Gastrocnemius medialis (tissue), 4 donors: Measurements from ENCODE around the gene NUP62. TPM values are rescaled to one million over a fixed set of nuclear protein-coding genes. Genes with fewer than 3 reads are reported as not detected.

Experiments
- ATAC-seq, 2 donors: fragments of 150-250 bp; one replicate each; pipeline ENCODE4 v1.9.1; 2016
- DNase-seq, 2 donors: peaks; one replicate each; pipeline ENCODE4 v3.0.0-alpha.2; 2019
- H3K27ac ChIP-seq, 4 donors: fragments of 200-600 bp; sonication (generic); 1 replicate in 1 of 4; 2 replicates in 3 of 4; pipeline ENCODE4 v1.5.1; 2016 to 2018; ENCODE audit warnings: mild to moderate bottlenecking in 2 of 4, moderate library complexity in 1 of 4
- H3K27me3 ChIP-seq, 3 donors: fragments of 200-600 bp; sonication (generic) in 2 of 3; 1 replicate in 1 of 3; 2 replicates in 2 of 3; pipeline versions ENCODE4 v1.5.1 to v1.6.0; 2016 to 2019; ENCODE audit warnings: mild to moderate bottlenecking in 1 of 3, moderate library complexity in 1 of 3
- H3K36me3 ChIP-seq, 2 donors: fragments of 200-600 bp; sonication (generic) in 1 of 2; one replicate each; pipeline ENCODE4 v1.5.1; 2017 to 2018
- H3K4me1 ChIP-seq, 2 donors: fragments of 200-600 bp; sonication (generic) in 1 of 2; one replicate each; pipeline ENCODE4 v1.5.1; 2016 to 2017; ENCODE audit warnings: mild to moderate bottlenecking in 2 of 2
- H3K4me3 ChIP-seq, 4 donors: fragments of 200-600 bp; sonication (generic) in 3 of 4; 1 replicate in 1 of 4; 2 replicates in 3 of 4; pipeline ENCODE4 v1.5.1; 2016 to 2019; ENCODE audit warnings: mild to moderate bottlenecking in 2 of 4
- H3K9me3 ChIP-seq, 3 donors: fragments of 200-600 bp; sonication (generic) in 2 of 3; 1 replicate in 1 of 3; 2 replicates in 2 of 3; pipeline ENCODE4 v1.5.1; 2016 to 2019
- POLR2A ChIP-seq, 2 donors: fragments of 450-650 bp; IDR thresholded peaks; one replicate each; pipeline ENCODE4 v1.6.1; 2017; ENCODE audit warnings: antibody characterized with exemption in 2 of 2, mild to moderate bottlenecking in 2 of 2, moderate library complexity in 2 of 2
- in situ Hi-C, 4 donors: fragments of 200-750 bp; cut with MboI; loops; one replicate each; pipeline versions ENCODE4 v1.15.0 to v1.8.0; 2017; ENCODE audit warnings: low sequenced_read_pairs in 4 of 4
- intact Hi-C: fragments of 100-400 bp; cut with DNase I; formaldehyde crosslinking; loops from one replicate; pipeline ENCODE4 v1.15.1; 2023; ENCODE audit warnings: low total_unique reads
- total RNA-seq, 4 donors: library from RNA; depleted of rRNA; stranded (reverse); fragments of >200 nt; gene quantifications; one replicate each; pipeline versions ENCODE4 v1.1.0 to v1.2.3, GENCODE V29; 2016
- TF ChIP-seq, protein P1 (sequence below), 5 experiments: fragments of 450-650 bp in 3 of 5; fragments of 200-600 bp in 2 of 5; sonication (generic) in 2 of 5; IDR thresholded peaks in 4 of 5; conservative IDR thresholded peaks in 1 of 5; 1 replicate in 4 of 5; 2 replicates in 1 of 5; pipeline ENCODE4 v1.5.1; 2016 to 2019; ENCODE audit warnings: antibody characterized with exemption in 5 of 5, mild to moderate bottlenecking in 3 of 5, moderate library complexity in 3 of 5

The NUP62 gene
- total RNA-seq, 4 donors from 2014 or later, result 32.8 to 38.0 (median 36.3) TPM

DNA sequence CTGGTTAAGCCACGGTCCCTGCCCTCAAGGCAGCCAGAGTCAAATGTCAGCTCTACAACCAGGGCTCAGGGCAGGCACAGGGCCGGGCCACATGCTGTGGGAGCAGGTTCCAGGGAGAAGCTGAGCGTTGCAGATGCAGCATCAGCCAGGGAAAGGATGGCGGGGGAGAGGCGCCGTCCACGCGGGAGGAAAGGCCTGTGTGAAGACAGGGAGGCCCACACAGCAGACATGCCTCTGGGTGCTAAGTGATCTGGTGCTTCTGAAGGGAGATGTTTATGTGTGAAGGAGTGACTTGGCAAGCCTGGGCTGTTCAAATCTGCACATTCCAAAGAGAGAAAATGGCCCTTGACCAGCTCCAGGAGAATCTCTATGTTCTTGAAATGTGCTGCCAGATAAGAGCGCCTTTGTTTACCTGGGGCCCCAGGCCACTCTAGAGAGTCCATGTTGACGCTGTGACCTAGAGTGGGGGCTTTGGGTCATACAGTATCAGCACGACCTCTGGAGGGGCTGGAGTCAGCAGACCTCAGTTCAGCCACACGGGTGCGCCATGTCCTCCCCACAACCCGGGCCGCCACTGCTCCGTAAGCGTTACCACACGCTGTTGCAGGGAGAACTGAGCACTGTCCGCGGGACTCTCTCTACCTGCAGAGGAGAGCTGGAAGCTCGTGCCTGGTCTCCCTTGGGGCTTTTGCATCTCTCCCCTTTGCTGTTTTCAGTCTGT is 16.2 kb downstream of the NUP62 start:
- ATAC-seq, result no peak
- no peak for DNase-seq
- intact Hi-C loops (no loop called here), in situ Hi-C loops (no loop called here)
- Histone ChIP-seq H3K4me3 (no peak overlapping the region), H3K4me1 (peaks cover 0 to 4% of the 10 kb centered on the region in 2 donors), H3K9me3 (no peaks in the 10 kb centered on the region), H3K27me3 (no peaks in the 10 kb centered on the region), H3K27ac (no peak overlapping the region), H3K36me3 (peaks cover 0 to 35% of the 10 kb centered on the region in 2 donors)
- TF ChIP-seq, protein P1, sequence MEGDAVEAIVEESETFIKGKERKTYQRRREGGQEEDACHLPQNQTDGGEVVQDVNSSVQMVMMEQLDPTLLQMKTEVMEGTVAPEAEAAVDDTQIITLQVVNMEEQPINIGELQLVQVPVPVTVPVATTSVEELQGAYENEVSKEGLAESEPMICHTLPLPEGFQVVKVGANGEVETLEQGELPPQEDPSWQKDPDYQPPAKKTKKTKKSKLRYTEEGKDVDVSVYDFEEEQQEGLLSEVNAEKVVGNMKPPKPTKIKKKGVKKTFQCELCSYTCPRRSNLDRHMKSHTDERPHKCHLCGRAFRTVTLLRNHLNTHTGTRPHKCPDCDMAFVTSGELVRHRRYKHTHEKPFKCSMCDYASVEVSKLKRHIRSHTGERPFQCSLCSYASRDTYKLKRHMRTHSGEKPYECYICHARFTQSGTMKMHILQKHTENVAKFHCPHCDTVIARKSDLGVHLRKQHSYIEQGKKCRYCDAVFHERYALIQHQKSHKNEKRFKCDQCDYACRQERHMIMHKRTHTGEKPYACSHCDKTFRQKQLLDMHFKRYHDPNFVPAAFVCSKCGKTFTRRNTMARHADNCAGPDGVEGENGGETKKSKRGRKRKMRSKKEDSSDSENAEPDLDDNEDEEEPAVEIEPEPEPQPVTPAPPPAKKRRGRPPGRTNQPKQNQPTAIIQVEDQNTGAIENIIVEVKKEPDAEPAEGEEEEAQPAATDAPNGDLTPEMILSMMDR (IDR thresholded peaks at IDR 0.05 in 4 of 5, conservative IDR thresholded peaks at IDR 0.05 in 1 of 5), result no peak
- TF ChIP-seq POLR2A (IDR thresholded peaks at IDR 0.05), result no peak

DNA sequence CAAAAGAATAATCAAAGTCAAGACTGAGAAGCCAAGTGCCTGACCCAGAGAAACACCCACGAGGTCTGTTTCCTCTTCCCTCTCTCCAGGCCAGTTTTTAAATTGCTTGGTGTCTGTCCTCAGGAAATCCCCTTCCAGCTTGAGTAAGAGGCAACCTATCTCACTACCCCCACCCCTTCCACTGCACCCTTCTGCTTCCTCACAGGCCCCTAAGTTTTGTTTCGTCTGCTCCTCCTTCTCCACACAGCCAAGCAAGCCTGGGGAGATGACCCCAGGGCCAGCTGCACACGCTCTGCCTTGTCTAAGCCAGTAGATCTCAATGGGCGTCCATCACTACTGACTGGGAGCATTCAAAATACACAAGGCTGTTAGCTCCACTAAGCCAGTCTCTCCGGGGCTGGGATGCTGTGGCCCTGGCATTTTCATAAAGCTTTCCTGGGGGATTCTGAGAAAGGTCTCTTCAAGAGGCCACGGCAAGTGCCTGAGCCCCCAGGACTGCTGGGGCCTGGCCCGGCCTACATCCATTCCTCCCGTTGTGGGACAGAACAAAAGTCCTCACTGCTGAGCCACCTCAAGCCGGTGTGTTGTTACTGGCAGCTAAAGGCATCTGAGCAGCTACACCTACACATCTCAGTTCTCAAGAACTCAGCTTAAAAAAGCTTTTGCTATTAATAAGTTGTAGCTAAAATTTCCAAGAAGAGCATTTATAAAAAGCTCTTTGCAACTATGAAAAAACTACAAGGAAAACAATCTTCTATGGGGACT is 17.7 kb downstream of the NUP62 start:
- in situ Hi-C loops (no loop called here), intact Hi-C loops (no loop called here)
- ATAC-seq (peak in 1 of 2 donors; percentile 28), DNase-seq (no peak)
- Histone ChIP-seq H3K27ac (no peak overlapping the region), H3K4me3 (no peak overlapping the region), H3K9me3 (no peaks in the 10 kb centered on the region), H3K4me1 (peaks cover 0 to 11% of the 10 kb centered on the region in 2 donors), H3K36me3 (peaks cover 0 to 41% of the 10 kb centered on the region in 2 donors), H3K27me3 (no peaks in the 10 kb centered on the region)
- TF ChIP-seq POLR2A (IDR thresholded peaks at IDR 0.05), result no peak
- TF ChIP-seq, protein P1 (IDR thresholded peaks at IDR 0.05 in 4 of 5, conservative IDR thresholded peaks at IDR 0.05 in 1 of 5), result no peak

DNA sequence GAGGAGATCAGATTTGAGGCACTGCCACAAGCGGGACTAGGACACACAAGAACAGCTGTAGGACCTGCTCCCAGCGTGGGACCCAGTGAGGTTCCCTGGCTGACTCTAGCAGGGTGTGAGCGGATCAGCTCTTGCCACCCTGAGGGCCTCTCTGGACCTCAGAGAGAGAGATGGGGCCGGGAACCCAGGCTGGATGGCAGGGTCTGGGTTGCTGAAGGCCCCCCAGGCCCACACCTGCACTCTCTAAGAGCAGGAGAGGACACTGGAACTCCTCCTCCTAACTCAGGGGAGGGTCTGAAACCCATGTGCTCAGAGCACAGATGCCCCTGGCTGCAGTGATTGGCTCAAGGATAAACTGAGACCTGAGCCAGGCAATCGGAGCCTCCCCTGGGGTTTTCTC is 19.1 kb downstream of the NUP62 start:
- intact Hi-C loops, result no loop called here
- peaks cover 0 to 34% of the 10 kb centered on the region in 2 donors for H3K36me3 ChIP-seq
- no peaks in the 10 kb centered on the region for H3K9me3 ChIP-seq
- H3K27me3 ChIP-seq, result no peaks in the 10 kb centered on the region
- no peak for DNase-seq
- peaks cover 0 to 11% of the 10 kb centered on the region in 2 donors for H3K4me1 ChIP-seq
- in situ Hi-C loops, result no loop called here
- TF ChIP-seq, protein P1 (IDR thresholded peaks at IDR 0.05 in 4 of 5, conservative IDR thresholded peaks at IDR 0.05 in 1 of 5), result no peak
- TF ChIP-seq POLR2A (IDR thresholded peaks at IDR 0.05), result no peak
- no peak overlapping the region for H3K27ac ChIP-seq
- H3K4me3 ChIP-seq, result no peak overlapping the region
- no peak for ATAC-seq

DNA sequence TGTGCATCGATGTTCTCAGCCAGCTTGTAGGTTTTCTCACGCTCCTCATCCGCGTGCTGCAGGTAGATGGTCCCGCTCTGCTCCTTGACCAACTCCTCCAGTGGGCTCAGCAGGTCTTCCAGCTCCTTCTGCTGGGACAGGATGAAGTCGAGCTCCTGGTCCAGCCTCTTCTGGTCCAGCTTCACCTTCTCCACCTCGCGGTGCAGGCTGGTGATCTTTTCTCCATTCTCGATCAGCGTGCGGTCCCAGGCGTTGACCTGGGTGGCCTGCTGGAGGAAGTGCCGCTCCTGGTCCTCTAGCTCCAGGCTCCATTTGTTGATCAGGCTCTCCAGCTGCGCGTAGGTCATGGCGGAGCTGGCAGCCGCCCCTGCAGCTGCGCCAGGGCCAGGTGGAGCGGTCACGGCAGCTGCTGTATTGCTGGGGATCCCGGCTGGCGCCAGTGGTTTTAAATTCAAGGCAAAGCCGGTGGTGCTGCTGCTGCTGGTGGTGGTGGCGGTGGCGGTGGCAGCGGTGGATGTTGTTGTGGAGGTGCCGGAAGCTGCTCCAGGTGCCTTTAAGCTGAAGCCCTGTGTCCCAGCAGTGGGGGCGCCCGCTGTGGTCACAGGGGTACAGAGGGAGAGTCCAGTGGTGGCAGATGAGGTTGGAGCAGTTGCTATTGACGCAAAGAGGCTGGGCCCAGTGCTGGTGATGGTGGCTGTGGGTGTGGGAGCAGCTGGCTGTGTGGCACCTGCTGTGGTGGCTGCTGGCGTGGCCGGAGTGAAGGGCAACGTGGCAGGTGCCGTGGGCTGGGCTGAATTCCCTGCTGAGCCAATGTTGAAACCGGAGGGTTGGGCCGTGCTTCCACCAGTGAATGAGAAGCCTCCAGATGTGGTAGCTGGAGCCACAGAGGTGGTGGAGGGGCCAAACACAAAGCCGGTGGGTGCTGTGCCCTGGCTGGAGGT is 20.6 kb downstream of the NUP62 start:
- H3K27me3 ChIP-seq, result no peaks in the 10 kb centered on the region
- no peak overlapping the region for H3K27ac ChIP-seq
- intact Hi-C loops (no loop called here), in situ Hi-C loops (no loop called here)
- peaks cover 0 to 11% of the 10 kb centered on the region in 2 donors for H3K4me1 ChIP-seq
- peaks cover 0 to 30% of the 10 kb centered on the region in 2 donors for H3K36me3 ChIP-seq
- no peak for TF ChIP-seq POLR2A (IDR thresholded peaks at IDR 0.05)
- TF ChIP-seq, protein P1 (IDR thresholded peaks at IDR 0.05 in 4 of 5, conservative IDR thresholded peaks at IDR 0.05 in 1 of 5), result no peak
- no peak overlapping the region for H3K4me3 ChIP-seq
- ATAC-seq (no peak), DNase-seq (no peak)
- no peaks in the 10 kb centered on the region for H3K9me3 ChIP-seq
